NOMO-1 treated with dmso at 0.1 percent for 144 hours (cell line): ENCODE measurements around the gene SLC25A12.
"Not testable (repeated sequence)": the region's sequence is repeated elsewhere in the genome, so short reads cannot be mapped to it uniquely, and the experiment has no call there.

Experiments used
- DNase-seq: peaks from one replicate; lab custom pipeline; 2025; ENCODE audit not compliant: unreplicated experiment; lab: John Stamatoyannopoulos, UW

SLC25A12 gene

GRCh38 chr2:171893824-171894611 lies at the start of gene SLC25A12:
SLC25A12 (minus strand) TSS chr2:171894244; CDS start chr2:171894214, 30 bp downstream.
- DNase-seq, result peak; percentile 76

- DNase-seq, result no peak
Measured at GRCh38 chr2:171941316-171941699, 47.3 kb upstream of the SLC25A12 start.

DNA sequence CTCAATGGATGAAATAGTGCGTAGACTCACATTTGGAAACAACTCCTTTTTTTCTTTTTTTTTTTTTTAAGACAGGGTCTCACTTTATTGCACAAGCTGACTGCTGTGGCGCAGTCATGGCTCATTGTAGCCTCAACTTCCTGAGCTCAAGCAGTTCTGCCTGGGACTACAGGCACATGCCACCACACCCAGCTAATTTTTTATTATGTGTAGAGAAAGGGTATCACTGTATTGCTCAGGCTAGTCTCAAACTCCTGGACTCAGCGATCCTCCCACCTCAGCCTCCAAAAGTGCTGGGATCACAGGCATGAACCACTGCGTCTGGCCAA lies 45.7 kb upstream of the SLC25A12 start:
- peak; percentile 24 for DNase-seq

DNA sequence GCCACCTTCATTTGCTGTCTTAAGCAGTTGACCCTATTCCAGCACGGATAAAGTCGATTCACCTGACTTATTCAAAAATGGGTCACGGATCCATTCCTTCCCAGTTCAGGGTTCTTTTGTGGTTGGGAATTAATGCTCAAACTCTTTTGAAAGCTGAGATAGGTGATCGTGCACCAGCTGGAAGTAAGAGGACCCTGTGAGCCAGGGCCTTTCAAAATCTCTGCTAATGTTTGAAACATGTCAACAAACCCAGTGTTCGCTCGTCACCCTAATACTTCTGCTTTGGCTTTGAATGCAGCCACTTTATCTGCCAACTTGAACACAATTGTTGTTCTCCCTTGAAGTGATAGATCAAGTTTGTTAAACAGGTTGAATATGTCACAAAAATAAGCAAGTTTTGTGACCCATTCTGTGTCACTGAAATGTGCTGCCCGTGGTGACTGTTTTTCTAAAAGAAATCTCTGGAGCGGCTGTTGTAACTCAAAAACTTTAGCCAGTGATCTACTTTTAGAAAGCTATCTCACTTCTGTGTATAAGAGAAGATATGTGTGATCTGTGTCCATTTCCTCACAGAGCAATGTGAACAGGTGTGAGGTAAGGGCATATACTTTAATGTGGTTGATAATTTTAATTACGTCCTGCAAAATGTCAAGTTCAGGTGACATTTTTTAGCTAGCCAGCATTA lies 45.2 kb upstream of the SLC25A12 start:
- DNase-seq, result no peak

- DNase-seq, result no peak
Measured at GRCh38 chr2:171930385-171930784, 36.3 kb upstream of the SLC25A12 start.

- DNase-seq, result no peak
Measured at GRCh38 chr2:171924170-171924942, 30.3 kb upstream of the SLC25A12 start.

DNA sequence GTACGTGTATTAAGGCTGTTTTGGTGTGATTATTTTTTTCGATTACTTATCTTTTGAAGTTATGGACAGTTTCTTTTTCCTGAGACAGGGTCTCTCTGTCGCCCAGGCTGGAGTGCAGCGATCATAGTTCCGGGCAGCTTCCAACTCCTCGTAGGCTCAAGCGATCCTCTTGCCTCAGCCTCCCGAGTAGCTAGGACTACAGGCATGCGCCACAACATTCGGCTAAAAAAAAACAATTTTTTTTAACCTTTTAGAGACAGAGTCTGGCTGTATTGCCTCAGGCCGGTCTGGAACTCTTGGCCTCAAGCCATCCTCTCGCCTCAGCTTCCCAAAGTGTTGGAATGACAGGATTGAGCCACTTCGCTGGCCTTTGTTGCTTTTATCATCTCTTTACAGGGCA lies 29.2 kb upstream of the SLC25A12 start:
- DNase-seq, result no peak

GRCh38 chr2:171922230-171923022 lies 28.4 kb upstream of the SLC25A12 start, which contains the start of gene HAT1:
HAT1 (plus strand) TSS chr2:171922461; CDS start chr2:171922501, 40 bp downstream.
- peak; percentile 96 for DNase-seq

GRCh38 chr2:171921970-171922229 lies 27.9 kb upstream of the SLC25A12 start:
- DNase-seq, result no peak

DNA sequence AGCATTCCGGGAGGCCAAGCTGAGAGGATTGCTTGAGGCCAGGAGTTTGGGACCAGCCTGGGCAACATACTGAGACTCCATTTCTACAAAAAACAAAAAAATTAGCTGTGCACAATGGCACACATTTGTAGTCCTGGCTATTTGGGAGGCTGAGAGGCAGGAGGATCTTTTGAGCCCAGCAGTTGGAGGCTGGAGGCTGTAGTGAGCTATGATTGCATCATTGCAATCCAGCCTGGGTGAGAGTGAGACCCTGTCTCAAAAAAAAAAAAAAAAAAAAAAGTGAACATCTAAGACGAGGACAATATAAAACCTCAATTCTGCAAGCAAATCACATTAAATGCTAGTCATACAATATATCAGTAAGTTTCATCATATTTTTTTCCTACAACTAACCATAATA lies 25.4 kb upstream of the SLC25A12 start:
- DNase-seq, result no peak

- no peak for DNase-seq
Measured at GRCh38 chr2:171913517-171913916, 19.5 kb upstream of the SLC25A12 start.

DNA sequence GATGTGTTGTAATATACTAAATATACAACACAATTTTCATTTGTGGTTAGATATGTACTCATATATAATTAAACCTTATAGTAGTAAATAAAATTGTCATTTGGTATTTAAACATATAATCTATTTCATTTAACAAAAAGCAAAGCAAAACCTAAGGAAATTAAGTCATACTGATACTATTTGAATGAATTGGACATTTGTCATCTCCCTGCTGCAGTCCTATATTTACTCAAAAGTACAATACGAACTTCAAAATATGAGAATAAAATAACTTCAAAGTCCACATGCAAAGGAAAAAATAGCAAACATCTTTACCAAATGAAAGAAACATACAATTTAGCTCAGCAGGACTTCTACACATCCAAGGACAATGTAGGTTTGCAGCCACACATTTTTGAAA lies 16.4 kb upstream of the SLC25A12 start:
- DNase-seq, result no peak

GRCh38 chr2:171909266-171909665 lies 15.2 kb upstream of the SLC25A12 start:
- DNase-seq, result no peak

DNA sequence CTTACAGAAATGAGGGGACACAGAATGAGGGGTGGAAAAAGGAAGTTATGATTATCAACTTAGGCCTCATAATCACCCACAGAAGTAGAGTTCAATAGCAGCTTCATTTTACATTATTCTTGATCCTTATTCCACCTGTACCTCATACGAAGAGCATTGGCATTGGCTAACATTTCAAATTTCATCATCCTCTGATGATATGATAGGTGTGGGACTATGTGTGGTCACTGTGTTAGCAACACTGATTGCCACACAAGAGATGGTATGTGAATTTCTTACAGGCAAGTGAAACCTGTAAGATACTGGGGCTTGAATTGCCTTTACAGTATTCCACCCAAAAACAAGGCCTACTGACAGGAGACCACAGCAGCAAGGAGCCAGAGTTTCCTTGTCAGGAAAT lies 14.2 kb upstream of the SLC25A12 start:
- DNase-seq, result no peak

DNA sequence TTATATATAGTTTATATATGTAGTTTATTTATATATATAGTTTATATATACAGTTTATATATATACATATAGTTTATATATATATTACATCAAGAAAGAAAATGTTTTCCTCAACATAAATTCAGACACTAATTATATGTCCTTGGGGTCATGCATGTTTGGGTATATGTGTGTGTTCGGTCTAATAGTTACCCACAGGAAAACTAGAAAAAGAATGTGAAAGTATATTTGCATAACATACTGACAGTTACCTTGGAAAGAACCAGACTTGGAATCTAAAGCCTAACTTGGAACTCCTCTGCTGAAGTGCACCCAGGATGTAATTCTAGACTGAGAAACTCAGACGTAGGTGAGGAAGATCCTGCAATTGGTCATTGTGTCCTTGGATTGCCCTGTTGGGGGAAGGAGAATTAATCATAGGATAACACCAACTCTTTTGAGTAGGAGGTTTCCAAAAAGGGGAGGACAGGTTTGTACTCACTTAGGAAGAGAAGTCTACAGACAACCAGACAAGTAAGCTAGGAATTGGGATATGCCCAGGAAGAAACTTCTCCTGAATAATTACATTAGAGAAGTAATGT lies 8.9 kb upstream of the SLC25A12 start:
- DNase-seq, result no peak

GRCh38 chr2:171899623-171900282 lies 5.7 kb upstream of the SLC25A12 start:
- not testable (repeated sequence) for DNase-seq

DNA sequence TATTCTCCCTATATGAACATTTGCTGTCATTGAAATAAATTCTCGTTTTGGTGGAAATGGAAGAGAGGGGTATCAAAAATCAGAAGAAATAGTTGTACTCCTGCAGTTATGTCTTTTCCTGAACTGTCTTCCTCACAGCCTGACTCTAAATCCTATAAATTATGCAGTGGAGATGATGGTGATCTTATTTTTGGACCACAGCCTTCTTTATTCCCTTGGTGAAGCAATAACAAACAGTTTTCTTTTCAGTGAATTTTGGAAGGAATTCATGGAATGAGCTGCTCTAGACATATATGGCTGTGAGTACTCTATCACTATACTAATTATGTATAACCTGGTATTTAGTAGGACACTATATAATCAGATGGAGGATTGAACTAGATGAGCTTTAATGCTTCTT lies 1.7 kb upstream of the SLC25A12 start:
- no peak for DNase-seq

DNA sequence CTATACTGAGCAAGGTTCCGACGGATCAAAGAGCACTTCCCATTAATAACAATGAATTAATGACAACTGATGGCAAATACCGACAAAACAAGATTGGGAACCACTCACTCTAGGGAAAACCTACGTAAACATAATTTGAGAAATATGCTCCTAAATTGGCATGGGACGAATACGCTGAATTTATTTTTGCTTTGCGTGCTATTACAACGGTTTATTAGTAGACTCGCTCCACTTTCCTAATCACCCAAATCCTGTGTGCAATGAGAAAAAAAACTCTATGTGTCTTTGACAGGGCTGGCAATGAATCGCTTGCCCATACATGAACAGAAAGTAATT lies 536 bp upstream of the SLC25A12 start:
- DNase-seq, result no peak

GRCh38 chr2:171893196-171893823 lies 734 bp downstream of the SLC25A12 start:
- peak; percentile 60 for DNase-seq

- DNase-seq, result no peak
Measured at GRCh38 chr2:171889808-171890207, 4.2 kb downstream of the SLC25A12 start.
